Measurements from ENCODE around the gene SEPTIN8. TPM values are rescaled to one million over a fixed set of nuclear protein-coding genes. Genes with fewer than 3 reads are reported as not detected.

The SEPTIN8 gene
- total and polyA plus RNA-seq, 2 of the 8 experiments (the other 6 are each of a cell fraction or from before 2014, with no cell fraction given), result 21.2 to 33.0 TPM

DNA sequence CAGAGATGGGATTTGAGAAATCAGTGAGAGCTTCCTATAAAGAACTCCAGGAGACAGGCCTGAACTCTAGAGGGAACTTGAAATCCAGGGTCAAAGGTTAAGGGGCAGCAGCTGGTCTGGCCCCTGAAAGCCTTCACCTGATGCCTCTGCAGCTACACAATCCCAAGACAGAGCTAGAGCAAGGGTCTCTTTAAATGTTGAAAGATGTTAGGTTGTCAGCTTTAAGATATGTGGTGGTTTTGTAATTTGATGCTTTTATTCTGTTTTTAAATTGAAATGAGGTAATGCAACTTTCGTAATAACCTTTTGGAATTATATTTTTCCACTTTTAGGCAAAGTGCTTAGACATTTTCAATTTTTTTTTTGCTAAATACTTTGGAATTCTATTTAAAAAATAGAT is 38.4 kb upstream of the SEPTIN8 start (continued):
- TF ChIP-seq EGR1 (IDR thresholded peaks at IDR 0.05; ENCODE audit: borderline replicate concordance, low read depth, low read length) (no peak), BCL11A (IDR thresholded peaks at IDR 0.05; ENCODE audit: low read depth in 2 of 2, low read length in 2 of 2) (no peak), CTBP2 (IDR thresholded peaks at IDR 0.05; ENCODE audit: borderline replicate concordance, insufficient read depth, insufficient read length, low read length) (no peak), RXRA (IDR thresholded peaks at IDR 0.05; ENCODE audit: insufficient read depth, low read depth, low read length) (no peak)

Measured in H1 (cell line).